Liver (tissue), 9 donors: ENCODE measurements around the gene ABCB1. TPM values are rescaled to one million over a fixed set of nuclear protein-coding genes. Genes with fewer than 3 reads are reported as not detected.
A peak's percentile ranks its signal among the peaks of the same experiment; 100 is the strongest.

Source experiments
- DNase-seq: peaks from one replicate; pipeline ENCODE4 v3.0.0-alpha.2; 2017; ENCODE audit warnings: low spot score
- H3K27ac ChIP-seq, 2 donors: one replicate each; pipeline ENCODE4 v1.7.0; 2013; ENCODE audit warnings: inconsistent platforms in 2 of 2, low read length in 2 of 2, control low read depth in 1 of 2, low read depth in 1 of 2, mild to moderate bottlenecking in 1 of 2
- H3K27me3 ChIP-seq, 4 donors: one replicate each; pipeline versions ENCODE4 v1.6.1 to v1.7.0; 2013; ENCODE audit warnings: low read length in 3 of 4, inconsistent platforms in 1 of 4, mild to moderate bottlenecking in 1 of 4, moderate library complexity in 1 of 4; ENCODE audit not compliant: control insufficient read depth in 4 of 4, insufficient read depth in 4 of 4
- H3K36me3 ChIP-seq, 4 donors: one replicate each; pipeline versions ENCODE4 v1.6.1 to v1.7.0; 2013; ENCODE audit warnings: low read length in 3 of 4, mild to moderate bottlenecking in 3 of 4, low read depth in 1 of 4, moderate library complexity in 1 of 4; ENCODE audit not compliant: control insufficient read depth in 4 of 4, insufficient read depth in 3 of 4
- H3K4me1 ChIP-seq, 4 donors: one replicate each; pipeline versions ENCODE4 v1.6.1 to v1.7.0; 2013; ENCODE audit warnings: low read length in 3 of 4, mild to moderate bottlenecking in 3 of 4, moderate library complexity in 1 of 4; ENCODE audit not compliant: control insufficient read depth in 4 of 4, insufficient read depth in 4 of 4
- H3K4me3 ChIP-seq, 3 donors: one replicate each; pipeline versions ENCODE4 v1.6.1 to v1.7.0; 2013; ENCODE audit warnings: low read length in 3 of 3, control low read depth in 1 of 3, low read depth in 1 of 3, mild to moderate bottlenecking in 1 of 3
- H3K9ac ChIP-seq, 2 donors: one replicate each; pipeline ENCODE4 v1.7.0; 2013; ENCODE audit warnings: low read length in 2 of 2, mild to moderate bottlenecking in 2 of 2, moderate library complexity in 2 of 2, control low read depth in 1 of 2, low read depth in 1 of 2
- H3K9me3 ChIP-seq, 4 donors: one replicate each; pipeline versions ENCODE4 v1.6.1 to v1.7.0; 2013; ENCODE audit warnings: low read length in 3 of 4; ENCODE audit not compliant: control insufficient read depth in 4 of 4
- EGR1 ChIP-seq, 2 donors: IDR thresholded peaks; 2 replicates each; pipeline ENCODE4 v1.6.1; 2016 to 2018; ENCODE audit warnings: antibody characterized with exemption in 2 of 2, low read depth in 2 of 2
- FOXA1 ChIP-seq: IDR thresholded peaks from 2 replicates; pipeline ENCODE4 v1.6.1; 2016; ENCODE audit warnings: antibody characterized with exemption
- FOXA2 ChIP-seq: IDR thresholded peaks from 2 replicates; pipeline ENCODE4 v1.6.1; 2016; ENCODE audit warnings: antibody characterized with exemption
- GABPA ChIP-seq, 2 donors: IDR thresholded peaks in 1 of 2; conservative IDR thresholded peaks in 1 of 2; 2 replicates each; pipeline ENCODE4 v1.6.1; 2016; ENCODE audit warnings: antibody characterized with exemption in 2 of 2, mild to moderate bottlenecking in 1 of 2, moderate library complexity in 1 of 2
- HNF4A ChIP-seq, 2 donors: conservative IDR thresholded peaks; 2 replicates each; pipeline ENCODE4 v1.6.1; 2016; ENCODE audit warnings: antibody characterized with exemption in 2 of 2, mild to moderate bottlenecking in 2 of 2
- HNF4G ChIP-seq: IDR thresholded peaks from 2 replicates; pipeline ENCODE4 v1.6.1; 2016; ENCODE audit warnings: antibody characterized with exemption
- JUND ChIP-seq, 2 donors: IDR thresholded peaks; 2 replicates each; pipeline ENCODE4 v1.6.1; 2016; ENCODE audit warnings: antibody characterized with exemption in 2 of 2
- NR2F2 ChIP-seq: IDR thresholded peaks from 2 replicates; pipeline ENCODE4 v1.6.1; 2016; ENCODE audit warnings: antibody characterized with exemption
- RAD21 ChIP-seq, 2 donors: IDR thresholded peaks; 2 replicates each; pipeline ENCODE4 v1.6.1; 2016; ENCODE audit warnings: antibody characterized with exemption in 2 of 2, mild to moderate bottlenecking in 2 of 2
- RXRA ChIP-seq, 2 donors: IDR thresholded peaks; 2 replicates each; pipeline ENCODE4 v1.6.1; 2017 to 2018; ENCODE audit warnings: antibody characterized with exemption in 2 of 2, mild to moderate bottlenecking in 1 of 2
- SP1 ChIP-seq: IDR thresholded peaks from 2 replicates; pipeline ENCODE4 v1.6.1; 2018; ENCODE audit warnings: antibody characterized with exemption, mild to moderate bottlenecking
- TAF1 ChIP-seq: conservative IDR thresholded peaks from 2 replicates; pipeline ENCODE4 v1.6.1; 2016; ENCODE audit warnings: antibody characterized with exemption, mild to moderate bottlenecking
- YY1 ChIP-seq: IDR thresholded peaks from 2 replicates; pipeline ENCODE4 v1.6.1; 2016; ENCODE audit warnings: antibody characterized with exemption, mild to moderate bottlenecking
- ZBTB33 ChIP-seq: IDR thresholded peaks from 2 replicates; pipeline ENCODE4 v1.6.1; 2016; ENCODE audit warnings: antibody characterized with exemption
- WGBS: extraction: QIAGEN DNeasy Blood & Tissue Kit; methylation state at CpG from one replicate; pipeline ENCODE4 v1.1.7; 2013; 5-methylcytosine and 5-hydroxymethylcytosine counted together
- polyA plus RNA-seq, 2 donors: library from polyadenylated mRNA; stranded (reverse) in 1 of 2; unstranded in 1 of 2; fragments of 200-250 nt in 1 of 2; fragments of >200 nt in 1 of 2; fragmentation: Nextera tagmentation in 1 of 2; extraction: Ambion mirVana in 1 of 2; gene quantifications; one replicate each; pipeline versions ENCODE4 v1.2.1 to v1.2.3, GENCODE V29; 2013 to 2015
- total RNA-seq, 2 donors: library from RNA; depleted of rRNA; stranded (reverse); fragments of >200 nt; gene quantifications; one replicate each; pipeline ENCODE4 v1.2.3, GENCODE V29; 2014
- TF ChIP-seq, protein P1 (sequence below): fragments of 150-350 bp; IDR thresholded peaks from 2 replicates; pipeline ENCODE4 v1.5.1; 2017; ENCODE audit warnings: improper control_type of control experiment, low read depth, low read length; ENCODE audit not compliant: missing input control
- TF ChIP-seq, protein P2 (sequence below): IDR thresholded peaks from 2 replicates; pipeline ENCODE4 v1.6.1; 2016; ENCODE audit warnings: antibody characterized with exemption
- TF ChIP-seq, protein P3 (sequence below): IDR thresholded peaks from 2 replicates; pipeline ENCODE4 v1.6.1; 2016; ENCODE audit warnings: antibody characterized with exemption
- TF ChIP-seq, protein P4 (sequence below): IDR thresholded peaks from 2 replicates; pipeline ENCODE4 v1.6.1; 2016; ENCODE audit warnings: antibody characterized with exemption, mild to moderate bottlenecking
- donor health status: healthy.
- donor health status: healthy.
- donor health status: healthy.
- donor health status: healthy.
- donor health status: healthy.

Gene ABCB1
- total and polyA plus RNA-seq, 4 donors, result 11.9 to 53.2 (median 21.0) TPM

- no peak for DNase-seq
- Histone ChIP-seq H3K27ac (peak overlapping the region in 1 of 2 donors; percentile 85), H3K4me3 (no peak overlapping the region), H3K36me3 (peaks cover 0 to 3% (median 0%) of the 10 kb centered on the region in 4 donors), H3K27me3 (no peaks in the 10 kb centered on the region), H3K4me1 (peaks cover 5 to 34% (median 18%) of the 10 kb centered on the region in 4 donors), H3K9me3 (no peaks in the 10 kb centered on the region), H3K9ac (no peak overlapping the region)
- WGBS, result 43% methylated on average over 1 of the region's 1 CpG
- no peak for TF ChIP-seq RXRA (IDR thresholded peaks at IDR 0.05)
- TF ChIP-seq FOXA1, result no peak
- no peak for TF ChIP-seq HNF4A (conservative IDR thresholded peaks at IDR 0.05)
- TF ChIP-seq, protein P1, sequence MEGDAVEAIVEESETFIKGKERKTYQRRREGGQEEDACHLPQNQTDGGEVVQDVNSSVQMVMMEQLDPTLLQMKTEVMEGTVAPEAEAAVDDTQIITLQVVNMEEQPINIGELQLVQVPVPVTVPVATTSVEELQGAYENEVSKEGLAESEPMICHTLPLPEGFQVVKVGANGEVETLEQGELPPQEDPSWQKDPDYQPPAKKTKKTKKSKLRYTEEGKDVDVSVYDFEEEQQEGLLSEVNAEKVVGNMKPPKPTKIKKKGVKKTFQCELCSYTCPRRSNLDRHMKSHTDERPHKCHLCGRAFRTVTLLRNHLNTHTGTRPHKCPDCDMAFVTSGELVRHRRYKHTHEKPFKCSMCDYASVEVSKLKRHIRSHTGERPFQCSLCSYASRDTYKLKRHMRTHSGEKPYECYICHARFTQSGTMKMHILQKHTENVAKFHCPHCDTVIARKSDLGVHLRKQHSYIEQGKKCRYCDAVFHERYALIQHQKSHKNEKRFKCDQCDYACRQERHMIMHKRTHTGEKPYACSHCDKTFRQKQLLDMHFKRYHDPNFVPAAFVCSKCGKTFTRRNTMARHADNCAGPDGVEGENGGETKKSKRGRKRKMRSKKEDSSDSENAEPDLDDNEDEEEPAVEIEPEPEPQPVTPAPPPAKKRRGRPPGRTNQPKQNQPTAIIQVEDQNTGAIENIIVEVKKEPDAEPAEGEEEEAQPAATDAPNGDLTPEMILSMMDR, result no peak
- TF ChIP-seq FOXA2, result no peak
- no peak for TF ChIP-seq ZBTB33
- TF ChIP-seq, protein P2, sequence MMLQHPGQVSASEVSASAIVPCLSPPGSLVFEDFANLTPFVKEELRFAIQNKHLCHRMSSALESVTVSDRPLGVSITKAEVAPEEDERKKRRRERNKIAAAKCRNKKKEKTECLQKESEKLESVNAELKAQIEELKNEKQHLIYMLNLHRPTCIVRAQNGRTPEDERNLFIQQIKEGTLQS, result no peak
- TF ChIP-seq, protein P3, sequence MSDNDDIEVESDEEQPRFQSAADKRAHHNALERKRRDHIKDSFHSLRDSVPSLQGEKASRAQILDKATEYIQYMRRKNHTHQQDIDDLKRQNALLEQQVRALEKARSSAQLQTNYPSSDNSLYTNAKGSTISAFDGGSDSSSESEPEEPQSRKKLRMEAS, result no peak
- TF ChIP-seq GABPA (IDR thresholded peaks at IDR 0.05 in 1 of 2, conservative IDR thresholded peaks at IDR 0.05 in 1 of 2), result no peak
- TF ChIP-seq NR2F2, result no peak
- TF ChIP-seq HNF4G, result no peak
- no peak for TF ChIP-seq EGR1 (IDR thresholded peaks at IDR 0.05; ENCODE audit: low read depth in 2 of 2)
- TF ChIP-seq TAF1, result no peak
- TF ChIP-seq JUND (IDR thresholded peaks at IDR 0.05), result no peak
- TF ChIP-seq YY1, result no peak
- TF ChIP-seq, protein P4, sequence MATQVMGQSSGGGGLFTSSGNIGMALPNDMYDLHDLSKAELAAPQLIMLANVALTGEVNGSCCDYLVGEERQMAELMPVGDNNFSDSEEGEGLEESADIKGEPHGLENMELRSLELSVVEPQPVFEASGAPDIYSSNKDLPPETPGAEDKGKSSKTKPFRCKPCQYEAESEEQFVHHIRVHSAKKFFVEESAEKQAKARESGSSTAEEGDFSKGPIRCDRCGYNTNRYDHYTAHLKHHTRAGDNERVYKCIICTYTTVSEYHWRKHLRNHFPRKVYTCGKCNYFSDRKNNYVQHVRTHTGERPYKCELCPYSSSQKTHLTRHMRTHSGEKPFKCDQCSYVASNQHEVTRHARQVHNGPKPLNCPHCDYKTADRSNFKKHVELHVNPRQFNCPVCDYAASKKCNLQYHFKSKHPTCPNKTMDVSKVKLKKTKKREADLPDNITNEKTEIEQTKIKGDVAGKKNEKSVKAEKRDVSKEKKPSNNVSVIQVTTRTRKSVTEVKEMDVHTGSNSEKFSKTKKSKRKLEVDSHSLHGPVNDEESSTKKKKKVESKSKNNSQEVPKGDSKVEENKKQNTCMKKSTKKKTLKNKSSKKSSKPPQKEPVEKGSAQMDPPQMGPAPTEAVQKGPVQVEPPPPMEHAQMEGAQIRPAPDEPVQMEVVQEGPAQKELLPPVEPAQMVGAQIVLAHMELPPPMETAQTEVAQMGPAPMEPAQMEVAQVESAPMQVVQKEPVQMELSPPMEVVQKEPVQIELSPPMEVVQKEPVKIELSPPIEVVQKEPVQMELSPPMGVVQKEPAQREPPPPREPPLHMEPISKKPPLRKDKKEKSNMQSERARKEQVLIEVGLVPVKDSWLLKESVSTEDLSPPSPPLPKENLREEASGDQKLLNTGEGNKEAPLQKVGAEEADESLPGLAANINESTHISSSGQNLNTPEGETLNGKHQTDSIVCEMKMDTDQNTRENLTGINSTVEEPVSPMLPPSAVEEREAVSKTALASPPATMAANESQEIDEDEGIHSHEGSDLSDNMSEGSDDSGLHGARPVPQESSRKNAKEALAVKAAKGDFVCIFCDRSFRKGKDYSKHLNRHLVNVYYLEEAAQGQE, result no peak
- no peak for TF ChIP-seq RAD21 (IDR thresholded peaks at IDR 0.05)
- no peak for TF ChIP-seq SP1
Observed at GRCh38 chr7:87570178-87570577, 30.5 kb downstream of the ABCB1 start.
